MM.1S (cell line): Measurements from ENCODE around the gene VAPB.

Experiments used
- DNase-seq: peaks from one replicate; pipeline ENCODE4 v3.0.0-alpha.2; 2015
- H2AFZ ChIP-seq: fragments of 300-600 bp; sonication (generic); 2 replicates; pipeline ENCODE4 v1.6.0; 2016; ENCODE audit warnings: antibody characterized with exemption, low read length
- H3F3A ChIP-seq: fragments of 300-600 bp; sonication (generic); 2 replicates; pipeline ENCODE4 v1.6.1; 2016; ENCODE audit warnings: mild to moderate bottlenecking, antibody characterized with exemption, low read length, moderate library complexity, mixed read lengths; ENCODE audit not compliant: insufficient read depth
- H3K27ac ChIP-seq: fragments of 300-600 bp; sonication (generic); 2 replicates; pipeline ENCODE4 v1.5.1; 2016; ENCODE audit warnings: mild to moderate bottlenecking, low read length
- H3K27me3 ChIP-seq: fragments of 300-600 bp; sonication (generic); replicated peaks from 2 replicates; pipeline ENCODE4 v1.6.0; 2016; ENCODE audit warnings: low read length; ENCODE audit not compliant: insufficient read depth
- H3K36me3 ChIP-seq: fragments of 300-600 bp; sonication (generic); replicated peaks from 2 replicates; pipeline ENCODE4 v1.6.1; 2016; ENCODE audit warnings: mild to moderate bottlenecking, low read length, mixed read lengths; ENCODE audit not compliant: insufficient read depth
- H3K4me1 ChIP-seq: fragments of 300-600 bp; sonication (generic); 2 replicates; pipeline ENCODE4 v1.6.1; 2016; ENCODE audit warnings: low read length, mixed read lengths
- H3K4me2 ChIP-seq: fragments of 300-600 bp; sonication (generic); 2 replicates; pipeline ENCODE4 v1.6.0; 2016; ENCODE audit warnings: low read depth, low read length
- H3K4me3 ChIP-seq: fragments of 300-600 bp; sonication (generic); 2 replicates; pipeline ENCODE4 v1.5.1; 2016; ENCODE audit warnings: low read length, mixed read lengths
- H3K79me2 ChIP-seq: fragments of 300-600 bp; sonication (generic); 2 replicates; pipeline ENCODE4 v1.6.1; 2016; ENCODE audit warnings: mixed run types, low read length, mixed read lengths
- H3K9ac ChIP-seq: fragments of 300-600 bp; sonication (generic); 2 replicates; pipeline ENCODE4 v1.6.1; 2016; ENCODE audit warnings: low read length, mixed read lengths
- H3K9me2 ChIP-seq: fragments of 300-600 bp; sonication (generic); replicated peaks from 2 replicates; pipeline ENCODE4 v1.6.1; 2016; ENCODE audit warnings: mild to moderate bottlenecking, low read length, mixed read lengths; ENCODE audit not compliant: insufficient read depth
- H3K9me3 ChIP-seq: fragments of 300-600 bp; sonication (generic); replicated peaks from 2 replicates; pipeline ENCODE4 v1.6.1; 2016; ENCODE audit warnings: mild to moderate bottlenecking, low read length, mixed read lengths; ENCODE audit not compliant: insufficient read depth
- H4K20me1 ChIP-seq: fragments of 300-600 bp; sonication (generic); 2 replicates; pipeline ENCODE4 v1.6.1; 2016; ENCODE audit warnings: mild to moderate bottlenecking, low read length, moderate library complexity, mixed read lengths; ENCODE audit not compliant: insufficient read depth
- EZH2 ChIP-seq: fragments of 300-600 bp; sonication (generic); optimal IDR thresholded peaks from 2 replicates; pipeline ENCODE3; 2017; ENCODE audit warnings: low read depth, mild to moderate bottlenecking, antibody characterized with exemption, low read length, mixed read lengths
- EZH2phosphoT487 ChIP-seq: fragments of 300-600 bp; sonication (generic); IDR thresholded peaks from 2 replicates; pipeline ENCODE4 v1.6.1; 2018; ENCODE audit warnings: antibody characterized with exemption, low read length
- TF ChIP-seq, protein P1 (sequence below): fragments of 300-600 bp; sonication (generic); IDR thresholded peaks from 2 replicates; pipeline ENCODE4 v1.5.1; 2016; ENCODE audit warnings: antibody characterized with exemption, low read length, mixed read lengths

The VAPB gene

DNA sequence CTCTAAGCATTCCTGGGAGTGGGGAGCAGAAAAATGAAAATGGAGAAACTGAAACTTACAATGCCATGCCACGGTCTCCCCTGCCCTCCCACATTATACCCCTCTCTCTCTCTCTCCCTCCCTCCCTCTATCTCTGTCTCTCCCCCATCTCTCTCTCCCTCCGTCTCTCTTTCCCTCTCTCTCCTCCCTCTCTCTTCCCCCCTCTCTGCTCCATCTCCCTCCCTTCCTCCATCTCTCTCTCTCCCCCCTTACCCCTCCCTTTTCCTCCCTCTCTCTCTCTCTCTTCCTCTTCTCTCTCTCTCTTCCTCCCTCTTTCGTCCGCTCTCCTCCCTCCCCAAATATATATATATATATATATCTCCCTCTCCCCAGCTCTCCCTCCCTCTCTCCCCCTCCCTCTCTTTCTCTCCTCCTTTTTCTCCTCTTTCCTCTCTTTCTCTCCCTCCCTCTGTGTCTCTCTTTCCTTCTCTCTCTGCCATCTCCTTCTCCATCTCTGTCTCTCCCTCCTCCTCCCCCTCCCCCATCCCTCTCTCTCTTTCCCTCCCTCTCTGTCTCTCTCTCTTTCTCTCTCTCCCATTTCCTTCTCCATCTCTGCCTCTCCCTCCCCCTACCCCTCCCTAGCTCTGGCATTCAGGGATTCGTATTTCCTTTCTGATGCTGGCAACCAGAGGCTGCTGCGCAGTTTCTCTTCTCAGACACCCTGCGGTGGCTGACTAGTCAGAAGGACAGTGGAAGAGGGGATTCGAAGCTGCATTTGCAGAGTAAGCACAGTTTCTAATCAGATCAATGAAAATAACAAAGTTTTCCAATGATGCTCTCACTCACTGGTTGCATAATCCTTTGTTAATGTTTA lies 13.9 kb upstream of the VAPB start:
- no peak overlapping the region for H3K4me3 ChIP-seq

DNA sequence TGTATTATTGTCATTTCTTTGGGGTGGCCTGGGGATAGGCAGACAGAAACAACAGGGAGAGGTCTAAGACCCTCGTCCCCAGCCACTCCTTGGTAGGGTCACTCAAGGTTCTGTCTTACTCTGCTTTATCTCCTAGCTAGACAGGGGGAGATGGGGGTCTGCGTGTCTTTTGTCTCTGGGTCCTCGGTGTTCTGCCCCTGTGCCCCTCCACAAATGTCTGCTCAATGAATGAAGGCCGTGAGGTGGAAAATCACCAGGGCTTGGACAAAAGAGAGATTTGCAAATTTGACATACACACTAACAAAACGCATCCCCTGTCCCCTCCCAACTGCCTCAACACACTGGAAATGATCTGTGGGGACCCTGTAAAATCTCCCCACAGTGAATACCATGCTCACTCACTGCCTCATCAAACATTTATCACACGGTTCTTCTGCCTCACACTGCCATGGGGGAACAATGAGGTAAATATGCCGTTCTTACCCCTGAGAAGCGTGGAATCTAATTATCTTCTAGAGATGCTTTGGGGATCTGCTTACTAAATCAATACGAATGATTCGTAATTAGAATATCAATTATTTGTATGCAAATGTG lies 13.2 kb upstream of the VAPB start:
- H3K79me2 ChIP-seq, result no peaks in the 10 kb centered on the region
- TF ChIP-seq EZH2phosphoT487, result no peak
- no peak for TF ChIP-seq EZH2
- TF ChIP-seq, protein P1, sequence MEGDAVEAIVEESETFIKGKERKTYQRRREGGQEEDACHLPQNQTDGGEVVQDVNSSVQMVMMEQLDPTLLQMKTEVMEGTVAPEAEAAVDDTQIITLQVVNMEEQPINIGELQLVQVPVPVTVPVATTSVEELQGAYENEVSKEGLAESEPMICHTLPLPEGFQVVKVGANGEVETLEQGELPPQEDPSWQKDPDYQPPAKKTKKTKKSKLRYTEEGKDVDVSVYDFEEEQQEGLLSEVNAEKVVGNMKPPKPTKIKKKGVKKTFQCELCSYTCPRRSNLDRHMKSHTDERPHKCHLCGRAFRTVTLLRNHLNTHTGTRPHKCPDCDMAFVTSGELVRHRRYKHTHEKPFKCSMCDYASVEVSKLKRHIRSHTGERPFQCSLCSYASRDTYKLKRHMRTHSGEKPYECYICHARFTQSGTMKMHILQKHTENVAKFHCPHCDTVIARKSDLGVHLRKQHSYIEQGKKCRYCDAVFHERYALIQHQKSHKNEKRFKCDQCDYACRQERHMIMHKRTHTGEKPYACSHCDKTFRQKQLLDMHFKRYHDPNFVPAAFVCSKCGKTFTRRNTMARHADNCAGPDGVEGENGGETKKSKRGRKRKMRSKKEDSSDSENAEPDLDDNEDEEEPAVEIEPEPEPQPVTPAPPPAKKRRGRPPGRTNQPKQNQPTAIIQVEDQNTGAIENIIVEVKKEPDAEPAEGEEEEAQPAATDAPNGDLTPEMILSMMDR, result no peak
- no peak for DNase-seq
- H3K9ac ChIP-seq, result no peak overlapping the region
- no peaks in the 10 kb centered on the region for H3F3A ChIP-seq
- H4K20me1 ChIP-seq, result no peaks in the 10 kb centered on the region
- H3K4me3 ChIP-seq, result no peak overlapping the region
- no peaks in the 10 kb centered on the region; the same call in 1 of the 2 replicates for H3K27me3 ChIP-seq
- no peaks in the 10 kb centered on the region for H3K36me3 ChIP-seq
- no peaks in the 10 kb centered on the region for H3K9me2 ChIP-seq
- H2AFZ ChIP-seq, result no peak overlapping the region
- H3K4me1 ChIP-seq, result no peaks in the 10 kb centered on the region
- H3K9me3 ChIP-seq, result no peaks in the 10 kb centered on the region
- no peak overlapping the region for H3K4me2 ChIP-seq
- H3K27ac ChIP-seq, result no peak overlapping the region

More for the DNA sequence above, 13.9 kb upstream of the VAPB start:
- H3K9me2 ChIP-seq, result no peaks in the 10 kb centered on the region
- H4K20me1 ChIP-seq, result no peaks in the 10 kb centered on the region
- no peak overlapping the region for H3K27ac ChIP-seq
- H3F3A ChIP-seq, result no peaks in the 10 kb centered on the region
- H3K9ac ChIP-seq, result no peak overlapping the region
- H3K36me3 ChIP-seq, result no peaks in the 10 kb centered on the region
- DNase-seq, result no peak
- no peaks in the 10 kb centered on the region for H3K4me1 ChIP-seq
- TF ChIP-seq, protein P1, result no peak
- TF ChIP-seq EZH2 (no peak), EZH2phosphoT487 (no peak)
- H3K9me3 ChIP-seq, result no peaks in the 10 kb centered on the region
- no peaks in the 10 kb centered on the region; the same call in 1 of the 2 replicates for H3K27me3 ChIP-seq
- no peaks in the 10 kb centered on the region for H3K79me2 ChIP-seq
- no peak overlapping the region for H3K4me2 ChIP-seq
- H2AFZ ChIP-seq, result no peak overlapping the region

DNA sequence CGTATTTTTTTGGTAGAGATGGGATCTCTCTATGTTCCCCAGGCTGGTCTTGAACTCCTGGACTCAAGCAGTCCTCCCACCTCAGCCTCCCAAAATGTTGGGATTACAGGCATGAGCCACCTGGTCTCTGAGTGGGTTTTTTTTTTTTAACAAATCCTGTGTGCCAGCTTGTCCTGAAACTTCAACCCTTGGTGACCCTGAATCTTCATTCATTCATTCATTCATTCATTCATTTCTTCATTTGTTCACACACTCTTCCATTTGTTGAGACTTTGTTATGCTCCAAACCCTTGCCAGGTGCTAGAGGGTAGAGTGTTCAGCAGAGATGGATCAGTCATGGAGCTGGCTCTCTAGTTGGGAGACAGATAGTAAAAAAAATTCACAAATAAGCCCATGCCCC lies 12.0 kb upstream of the VAPB start:
- no peaks in the 10 kb centered on the region for H3K4me1 ChIP-seq
- H2AFZ ChIP-seq, result no peak overlapping the region
- DNase-seq, result no peak
- no peaks in the 10 kb centered on the region for H3K79me2 ChIP-seq
- H3K36me3 ChIP-seq, result no peaks in the 10 kb centered on the region
- no peak overlapping the region for H3K9ac ChIP-seq
- H3K9me3 ChIP-seq, result no peaks in the 10 kb centered on the region
- TF ChIP-seq EZH2 (no peak), EZH2phosphoT487 (no peak)
- TF ChIP-seq, protein P1, result no peak
- no peak overlapping the region for H3K27ac ChIP-seq
- H3F3A ChIP-seq, result no peaks in the 10 kb centered on the region
- no peak overlapping the region for H3K4me3 ChIP-seq
- no peaks in the 10 kb centered on the region; the same call in 1 of the 2 replicates for H3K27me3 ChIP-seq
- H3K9me2 ChIP-seq, result no peaks in the 10 kb centered on the region
- no peaks in the 10 kb centered on the region for H4K20me1 ChIP-seq
- no peak overlapping the region for H3K4me2 ChIP-seq
